ENCODE results near the gene TYW3.

DNA sequence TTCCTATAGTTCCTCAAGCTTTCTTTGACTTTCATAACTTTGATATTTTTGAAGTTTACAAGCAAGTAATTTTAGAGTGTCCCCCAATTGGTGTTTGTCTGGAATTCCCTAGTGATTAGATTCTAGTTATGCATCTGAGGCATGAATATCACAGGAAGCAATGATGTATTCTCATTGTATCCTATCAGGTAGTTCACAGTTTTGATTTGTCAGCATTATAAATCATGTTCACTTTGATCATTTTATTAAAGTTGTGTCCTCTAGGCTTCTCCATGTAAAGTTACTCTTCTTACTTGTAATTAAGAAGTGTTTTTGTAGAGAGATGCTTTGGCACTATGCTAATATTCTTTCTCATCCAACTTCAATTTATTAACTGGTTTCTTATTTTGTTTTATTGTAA lies 53.0 kb downstream of the TYW3 start:
- TF ChIP-seq, protein P1, sequence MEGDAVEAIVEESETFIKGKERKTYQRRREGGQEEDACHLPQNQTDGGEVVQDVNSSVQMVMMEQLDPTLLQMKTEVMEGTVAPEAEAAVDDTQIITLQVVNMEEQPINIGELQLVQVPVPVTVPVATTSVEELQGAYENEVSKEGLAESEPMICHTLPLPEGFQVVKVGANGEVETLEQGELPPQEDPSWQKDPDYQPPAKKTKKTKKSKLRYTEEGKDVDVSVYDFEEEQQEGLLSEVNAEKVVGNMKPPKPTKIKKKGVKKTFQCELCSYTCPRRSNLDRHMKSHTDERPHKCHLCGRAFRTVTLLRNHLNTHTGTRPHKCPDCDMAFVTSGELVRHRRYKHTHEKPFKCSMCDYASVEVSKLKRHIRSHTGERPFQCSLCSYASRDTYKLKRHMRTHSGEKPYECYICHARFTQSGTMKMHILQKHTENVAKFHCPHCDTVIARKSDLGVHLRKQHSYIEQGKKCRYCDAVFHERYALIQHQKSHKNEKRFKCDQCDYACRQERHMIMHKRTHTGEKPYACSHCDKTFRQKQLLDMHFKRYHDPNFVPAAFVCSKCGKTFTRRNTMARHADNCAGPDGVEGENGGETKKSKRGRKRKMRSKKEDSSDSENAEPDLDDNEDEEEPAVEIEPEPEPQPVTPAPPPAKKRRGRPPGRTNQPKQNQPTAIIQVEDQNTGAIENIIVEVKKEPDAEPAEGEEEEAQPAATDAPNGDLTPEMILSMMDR (IDR thresholded peaks at IDR 0.05): no peak
- no peak for TF ChIP-seq EZH2 (IDR thresholded peaks at IDR 0.05; ENCODE audit: borderline replicate concordance, insufficient read depth, low read depth, low read length, poor library complexity, severe bottlenecking)
